H1 (cell line): Measurements from ENCODE around the gene CACNG3. TPM values are rescaled to one million over a fixed set of nuclear protein-coding genes. Genes with fewer than 3 reads are reported as not detected.

Source experiments
- BACH1 ChIP-seq: IDR thresholded peaks from 2 replicates; pipeline ENCODE4 v1.6.1; 2012; ENCODE audit warnings: low read length, improper control_type of control experiment
- BCL11A ChIP-seq, 2 experiments: IDR thresholded peaks; one replicate each; pipeline ENCODE4 v1.6.1; 2011; ENCODE audit warnings: low read depth in 2 of 2, low read length in 2 of 2, mild to moderate bottlenecking in 2 of 2
- CHD7 ChIP-seq: fragments of 300-600 bp; sonication (generic); IDR thresholded peaks from 2 replicates; pipeline ENCODE4 v1.7.1; 2012; ENCODE audit warnings: low read length, moderate library complexity, mild to moderate bottlenecking, inconsistent platforms; ENCODE audit not compliant: insufficient replicate concordance
- EP300 ChIP-seq, 2 experiments: IDR thresholded peaks; 1 replicate in 1 of 2; 2 replicates in 1 of 2; pipeline ENCODE4 v1.6.1; 2011 to 2012; ENCODE audit warnings: low read depth in 2 of 2, low read length in 2 of 2, mild to moderate bottlenecking in 2 of 2, borderline replicate concordance in 1 of 2, inconsistent platforms in 1 of 2, moderate library complexity in 1 of 2
- GABPA ChIP-seq: IDR thresholded peaks from 2 replicates; pipeline ENCODE4 v1.6.1; 2011; ENCODE audit warnings: mild to moderate bottlenecking, low read length, moderate library complexity, borderline replicate concordance; ENCODE audit not compliant: insufficient read depth
- HDAC6 ChIP-seq: IDR thresholded peaks from one replicate; pipeline ENCODE4 v1.7.1; 2012; ENCODE audit warnings: low read depth, mild to moderate bottlenecking, inconsistent platforms, low read length, moderate library complexity
- KDM1A ChIP-seq: fragments of 200-600, 300-600 bp; sonication (generic); IDR thresholded peaks from 2 replicates; pipeline ENCODE4 v1.7.1; 2016; ENCODE audit warnings: mild to moderate bottlenecking, low read length, borderline replicate concordance
- KDM4A ChIP-seq: IDR thresholded peaks from one replicate; pipeline ENCODE4 v1.7.1; 2012; ENCODE audit warnings: low read depth, mild to moderate bottlenecking, moderate library complexity, low read length, inconsistent platforms; ENCODE audit not compliant: severe bottlenecking
- RXRA ChIP-seq: IDR thresholded peaks from 2 replicates; pipeline ENCODE4 v1.6.1; 2011; ENCODE audit warnings: low read depth, mild to moderate bottlenecking, low read length, moderate library complexity; ENCODE audit not compliant: insufficient read depth
- polyA plus RNA-seq, 7 experiments: library from polyadenylated mRNA; depleted of rRNA in 3 of 7; stranded (reverse) in 5 of 7; unstranded in 2 of 7; fragments of >200 nt in 5 of 7; fragments of 200-250 nt in 2 of 7; gene quantifications; 1 replicate in 5 of 7; 2 replicates in 1 of 7; 4 replicates in 1 of 7; pipeline versions ENCODE4 v1.2.1 to v1.2.3, GENCODE V29; 2011 to 2013; ENCODE audit warnings: missing spikeins in 2 of 7, mixed read lengths in 2 of 7
- total RNA-seq: library from RNA; stranded (reverse); fragmentation: NEBNext Ultra II Directional; extraction: Animal tissue kit (Norgen Biotek cat#: 25700); gene quantifications from 2 replicates; pipeline ENCODE4 v1.2.1, GENCODE V29; 2021

The CACNG3 gene
- total and polyA plus RNA-seq, 2 of the 8 experiments (the other 6 are each of a cell fraction or from before 2014, with no cell fraction given), result 0.12 TPM; not detected in 1

GRCh38 chr16:24288516-24288915, 32.4 kb downstream of the CACNG3 start (continued):
- TF ChIP-seq CHD7, result no peak
- TF ChIP-seq BCL11A (IDR thresholded peaks at IDR 0.05; ENCODE audit: low read depth in 2 of 2, low read length in 2 of 2), result no peak
- no peak for TF ChIP-seq BACH1
- TF ChIP-seq EP300 (IDR thresholded peaks at IDR 0.05; ENCODE audit: borderline replicate concordance in 1 of 2, low read depth in 2 of 2, low read length in 2 of 2), result no peak
- no peak for TF ChIP-seq KDM4A
- TF ChIP-seq GABPA, result no peak
- no peak for TF ChIP-seq HDAC6
- TF ChIP-seq RXRA, result no peak
- no peak for TF ChIP-seq KDM1A
